Stromal cell of bone marrow (primary cell): ENCODE measurements around the gene SMIM10L1.

ENCODE experiments used
- DNase-seq: peaks from one replicate; pipeline ENCODE4 v3.0.0-alpha.2; 2012; ENCODE audit warnings: low read depth

SMIM10L1 gene

DNA sequence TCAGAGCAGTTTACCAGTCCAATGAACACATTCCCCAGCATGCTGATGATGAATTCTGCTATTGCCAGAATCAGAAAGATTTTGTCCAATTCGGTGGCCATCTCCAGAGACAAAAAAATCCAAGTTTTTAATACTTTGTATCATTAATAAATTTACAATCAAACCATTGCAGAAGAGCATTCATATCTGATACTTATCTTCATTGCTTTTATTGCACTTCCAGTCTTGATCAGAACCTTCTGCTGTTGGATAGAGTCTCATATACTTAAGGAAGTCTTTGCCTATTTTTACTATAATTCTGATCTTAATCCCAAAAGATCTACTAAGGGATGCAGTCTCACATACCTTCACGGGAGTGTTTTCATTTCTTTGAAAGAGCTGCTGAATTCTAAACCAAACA is 15.8 kb downstream of the SMIM10L1 start, which contains the start of gene TAS2R42:
TSS of gene TAS2R42 (minus strand) at position 101 of the 400 bp plus-strand sequence. CDS start at position 101, 0 bp downstream.
- no peak for DNase-seq

DNA sequence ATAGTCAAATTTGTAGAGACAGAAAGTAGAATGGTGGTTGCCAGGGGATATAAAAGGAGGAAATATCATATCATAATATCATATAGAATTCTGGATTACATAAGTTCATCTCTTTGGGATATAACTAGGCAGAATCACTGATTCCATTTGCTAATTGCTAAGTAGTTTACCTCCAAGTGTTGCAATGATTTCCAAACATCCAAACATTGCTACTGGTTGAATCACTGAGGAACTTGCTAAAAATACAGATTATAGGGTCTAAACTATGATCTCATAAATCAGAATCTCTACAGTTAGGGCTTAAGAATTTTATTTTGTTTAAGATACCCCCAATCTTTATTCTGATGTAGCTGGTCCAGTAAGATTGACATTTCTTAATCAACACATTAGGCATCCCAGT is 31.8 kb downstream of the SMIM10L1 start:
- no peak for DNase-seq

DNA sequence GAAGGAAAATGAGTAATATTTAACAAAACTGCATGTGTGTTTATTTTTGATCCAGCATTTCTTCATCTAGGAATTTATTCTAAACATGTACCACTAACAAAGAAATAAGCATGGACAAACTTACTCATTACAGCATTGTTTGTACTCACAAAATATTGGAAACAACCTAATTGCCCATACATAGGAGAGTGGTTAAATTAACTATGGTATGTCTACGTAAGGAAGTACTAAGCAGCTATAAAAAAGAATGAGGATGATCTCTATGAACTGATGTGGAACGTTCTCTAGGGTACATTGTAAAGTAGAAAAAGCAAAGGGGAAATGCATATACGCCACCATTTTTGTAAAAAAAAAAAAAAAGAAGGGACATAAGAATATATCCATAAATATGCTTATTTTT is 33.2 kb downstream of the SMIM10L1 start:
- DNase-seq, result no peak

DNA sequence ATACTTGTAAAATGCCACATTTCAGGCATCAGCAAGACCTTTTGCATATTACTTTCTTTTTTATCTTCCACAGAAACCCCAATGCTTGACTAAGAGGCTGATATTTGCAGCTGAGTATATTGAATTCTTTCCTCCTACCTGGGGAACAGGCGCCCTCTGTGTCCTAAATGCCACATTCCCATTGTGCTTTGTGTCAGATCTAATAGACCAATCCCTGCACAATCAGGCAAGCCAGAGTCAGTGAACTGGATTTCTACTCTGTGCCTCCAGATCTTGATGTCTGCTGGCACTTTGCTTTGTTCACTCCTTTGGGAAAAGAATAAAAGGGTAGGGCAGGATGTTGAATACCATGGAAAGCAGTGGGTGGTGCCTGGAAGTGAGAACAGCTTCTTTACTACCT is 38.1 kb downstream of the SMIM10L1 start:
- DNase-seq, result no peak
